GM23248 (cell line): ENCODE measurements around the gene PALM.

Source experiments
- EZH2 ChIP-seq: fragments of 200-600 bp; sonication (generic); IDR thresholded peaks from 2 replicates; pipeline ENCODE4 v1.6.1; 2018; ENCODE audit warnings: antibody characterized with exemption, mild to moderate bottlenecking; ENCODE audit not compliant: insufficient read depth, poor library complexity, severe bottlenecking
- EZH2phosphoT487 ChIP-seq: fragments of 200-600 bp; sonication (generic); IDR thresholded peaks from 2 replicates; pipeline ENCODE4 v1.6.1; 2018; ENCODE audit warnings: antibody characterized with exemption, moderate library complexity, mild to moderate bottlenecking, low read depth; ENCODE audit not compliant: insufficient read depth

DNA sequence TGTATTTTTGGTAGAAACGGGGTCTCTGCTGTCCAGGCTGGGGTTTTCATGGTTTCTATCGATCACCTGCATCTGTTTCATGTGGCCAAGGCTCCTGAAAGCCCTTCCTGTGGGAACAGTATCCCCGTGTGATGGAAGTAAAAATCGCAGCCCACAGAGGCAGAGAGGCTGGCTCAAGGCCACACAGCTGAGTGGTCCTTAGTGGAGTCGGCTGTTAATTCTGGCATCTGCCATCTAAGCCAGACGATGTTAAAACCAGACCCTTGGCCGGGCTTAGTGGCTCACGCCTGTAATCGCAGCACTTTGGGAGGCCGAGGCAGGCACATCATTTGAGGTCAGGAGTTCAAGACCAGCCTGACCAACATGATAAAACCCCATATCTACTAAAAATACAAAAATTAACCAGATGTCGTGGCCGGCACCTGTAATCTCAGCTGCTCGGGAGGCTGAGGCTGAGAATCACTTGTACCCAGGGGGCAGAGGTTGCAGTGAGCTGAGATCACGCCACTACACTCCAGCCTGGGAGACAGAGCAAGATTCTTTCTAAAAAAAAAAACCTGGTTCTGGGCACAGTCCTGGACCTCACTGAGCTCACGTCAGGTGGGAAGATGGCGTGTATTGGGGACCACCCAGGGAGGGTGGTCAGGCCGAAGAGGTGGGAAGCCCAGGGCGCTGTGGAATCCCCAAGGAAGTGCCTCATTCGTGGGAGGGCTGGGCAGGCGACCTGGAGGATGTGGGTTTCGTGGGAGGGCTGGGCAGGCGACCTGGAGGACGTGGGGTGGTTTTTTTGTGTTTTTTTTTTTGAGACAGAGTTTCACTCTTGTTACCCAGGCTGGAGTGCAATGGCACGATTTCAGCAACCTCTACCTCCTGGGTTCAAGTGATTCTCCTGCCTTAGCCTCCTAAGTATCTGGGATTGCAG is 23.7 kb downstream of the PALM start:
- no peak for TF ChIP-seq EZH2
- TF ChIP-seq EZH2phosphoT487: no peak
